ENCODE data around the gene FAM81A. TPM values are rescaled to one million over a fixed set of nuclear protein-coding genes. Genes with fewer than 3 reads are reported as not detected.
A peak's percentile ranks its signal among the peaks of the same experiment; 100 is the strongest.

Gene FAM81A
- total RNA-seq, 1 donor from 2014 or later = 0.34 TPM

- Mint-ChIP-seq H3K4me3 (ENCODE audit: low read depth) (no peak overlapping the region), H3K9me3 (ENCODE audit: low read depth) (no peaks in the 10 kb centered on the region), H3K36me3 (ENCODE audit: insufficient read depth) (no peaks in the 10 kb centered on the region), H3K27me3 (peaks cover 15% of the 10 kb centered on the region), H3K27ac (no peak overlapping the region), H3K4me1 (ENCODE audit: low read depth) (peaks cover 6% of the 10 kb centered on the region)
- DNase-seq (ENCODE audit: low spot score, unreplicated experiment) = no peak
- no peak for TF ChIP-seq CTCF (IDR thresholded peaks at IDR 0.05; ENCODE audit: unreplicated experiment)
Measured at GRCh38 chr15:59413577-59413976, 24.4 kb upstream of the FAM81A start.

- no peak for DNase-seq (ENCODE audit: low spot score, unreplicated experiment)
- H3K9me3 Mint-ChIP-seq (ENCODE audit: low read depth) = no peaks in the 10 kb centered on the region
- TF ChIP-seq CTCF (IDR thresholded peaks at IDR 0.05; ENCODE audit: unreplicated experiment) = no peak
- peaks cover 31% of the 10 kb centered on the region for H3K27me3 Mint-ChIP-seq
- no peak overlapping the region for H3K27ac Mint-ChIP-seq
- H3K36me3 Mint-ChIP-seq (ENCODE audit: insufficient read depth) = no peaks in the 10 kb centered on the region
- H3K4me3 Mint-ChIP-seq (ENCODE audit: low read depth) = no peak overlapping the region
- no peaks in the 10 kb centered on the region for H3K4me1 Mint-ChIP-seq (ENCODE audit: low read depth)
Measured at GRCh38 chr15:59416816-59417215, 21.2 kb upstream of the FAM81A start.

- no peaks in the 10 kb centered on the region for H3K9me3 Mint-ChIP-seq (ENCODE audit: low read depth)
- H3K27ac Mint-ChIP-seq = no peak overlapping the region
- no peak for TF ChIP-seq CTCF (IDR thresholded peaks at IDR 0.05; ENCODE audit: unreplicated experiment)
- peaks cover 40% of the 10 kb centered on the region for H3K27me3 Mint-ChIP-seq
- no peaks in the 10 kb centered on the region for H3K36me3 Mint-ChIP-seq (ENCODE audit: insufficient read depth)
- no peak overlapping the region for H3K4me3 Mint-ChIP-seq (ENCODE audit: low read depth)
- DNase-seq (ENCODE audit: low spot score, unreplicated experiment) = no peak
- H3K4me1 Mint-ChIP-seq (ENCODE audit: low read depth) = no peaks in the 10 kb centered on the region
Measured at GRCh38 chr15:59419170-59419569, 18.8 kb upstream of the FAM81A start.

- Mint-ChIP-seq H3K27me3 (peaks cover 47% of the 10 kb centered on the region), H3K4me1 (ENCODE audit: low read depth) (no peaks in the 10 kb centered on the region), H3K9me3 (ENCODE audit: low read depth) (no peaks in the 10 kb centered on the region), H3K36me3 (ENCODE audit: insufficient read depth) (no peaks in the 10 kb centered on the region), H3K4me3 (ENCODE audit: low read depth) (no peak overlapping the region), H3K27ac (no peak overlapping the region)
- TF ChIP-seq CTCF (IDR thresholded peaks at IDR 0.05; ENCODE audit: unreplicated experiment) = no peak
- no peak for DNase-seq (ENCODE audit: low spot score, unreplicated experiment)
Measured at GRCh38 chr15:59420108-59420507, 17.9 kb upstream of the FAM81A start.

- peaks cover 47% of the 10 kb centered on the region for H3K27me3 Mint-ChIP-seq
- H3K9me3 Mint-ChIP-seq (ENCODE audit: low read depth) = no peaks in the 10 kb centered on the region
- no peaks in the 10 kb centered on the region for H3K36me3 Mint-ChIP-seq (ENCODE audit: insufficient read depth)
- no peak overlapping the region for H3K27ac Mint-ChIP-seq
- H3K4me3 Mint-ChIP-seq (ENCODE audit: low read depth) = no peak overlapping the region
- no peak for DNase-seq (ENCODE audit: low spot score, unreplicated experiment)
- peak; percentile 38 for TF ChIP-seq CTCF (IDR thresholded peaks at IDR 0.05; ENCODE audit: unreplicated experiment)
- no peaks in the 10 kb centered on the region for H3K4me1 Mint-ChIP-seq (ENCODE audit: low read depth)
Measured at GRCh38 chr15:59420986-59421618, 16.9 kb upstream of the FAM81A start.

Measured in progenitor cell of endocrine pancreas (in vitro differentiated cells).